Trophoblast cell (in vitro differentiated cells and primary cell): Measurements from ENCODE around the gene MRAP.

ENCODE experiments used
- DNase-seq, 2 donors: peaks; one replicate each; pipeline ENCODE4 v3.0.0-alpha.2; 2016
- H2AFZ ChIP-seq: 2 replicates; pipeline ENCODE4 v1.6.1; 2013; ENCODE audit warnings: low read length, moderate library complexity, mild to moderate bottlenecking; ENCODE audit not compliant: insufficient read depth, poor library complexity
- H2AK5ac ChIP-seq: 2 replicates; pipeline ENCODE4 v1.6.1; 2013; ENCODE audit warnings: mild to moderate bottlenecking, low read length
- H2BK120ac ChIP-seq: 2 replicates; pipeline ENCODE4 v1.6.1; 2013; ENCODE audit warnings: low read length, mild to moderate bottlenecking, moderate library complexity; ENCODE audit not compliant: insufficient read depth, poor library complexity
- H2BK12ac ChIP-seq: 2 replicates; pipeline ENCODE4 v1.6.1; 2013; ENCODE audit warnings: mild to moderate bottlenecking, low read length, moderate library complexity
- H2BK5ac ChIP-seq: 2 replicates; pipeline ENCODE4 v1.6.1; 2013; ENCODE audit warnings: low read length, low read depth, moderate library complexity, mild to moderate bottlenecking; ENCODE audit not compliant: poor library complexity
- H3K14ac ChIP-seq: 2 replicates; pipeline ENCODE4 v1.6.1; 2013; ENCODE audit warnings: mild to moderate bottlenecking, low read length
- H3K18ac ChIP-seq: 2 replicates; pipeline ENCODE4 v1.6.1; 2013; ENCODE audit warnings: mild to moderate bottlenecking, low read length
- H3K23ac ChIP-seq: 2 replicates; pipeline ENCODE4 v1.6.1; 2013; ENCODE audit warnings: low read length
- H3K27ac ChIP-seq: 2 replicates; pipeline ENCODE4 v1.5.1; 2013; ENCODE audit warnings: low read depth, mild to moderate bottlenecking, inconsistent platforms, low read length, moderate library complexity
- H3K27me3 ChIP-seq: 2 replicates; pipeline ENCODE4 v1.6.1; 2013; ENCODE audit warnings: inconsistent platforms, mild to moderate bottlenecking, low read length, moderate library complexity; ENCODE audit not compliant: insufficient read depth
- H3K36me3 ChIP-seq, 2 experiments: 1 replicate in 1 of 2; 2 replicates in 1 of 2; pipeline ENCODE4 v1.6.1; 2013; ENCODE audit warnings: low read length in 2 of 2, mild to moderate bottlenecking in 2 of 2, moderate library complexity in 1 of 2; ENCODE audit not compliant: insufficient read depth in 2 of 2, control insufficient read depth in 1 of 2
- H3K4ac ChIP-seq: 2 replicates; pipeline ENCODE4 v1.6.1; 2013; ENCODE audit warnings: low read depth, mild to moderate bottlenecking, low read length, moderate library complexity
- H3K4me1 ChIP-seq, 2 experiments: 1 replicate in 1 of 2; 2 replicates in 1 of 2; pipeline ENCODE4 v1.6.1; 2013; ENCODE audit warnings: low read length in 2 of 2, mild to moderate bottlenecking in 2 of 2, moderate library complexity in 1 of 2; ENCODE audit not compliant: insufficient read depth in 2 of 2, control insufficient read depth in 1 of 2
- H3K4me2 ChIP-seq: 2 replicates; pipeline ENCODE4 v1.6.1; 2013; ENCODE audit warnings: inconsistent platforms, mild to moderate bottlenecking, low read length, moderate library complexity
- H3K4me3 ChIP-seq: 2 replicates; pipeline ENCODE4 v1.5.1; 2013; ENCODE audit warnings: mild to moderate bottlenecking, low read depth, low read length, inconsistent platforms
- H3K79me1 ChIP-seq: one replicate; pipeline ENCODE4 v1.6.1; 2013; ENCODE audit warnings: low read length
- H3K79me2 ChIP-seq: 2 replicates; pipeline ENCODE4 v1.6.1; 2013; ENCODE audit warnings: low read length, mild to moderate bottlenecking; ENCODE audit not compliant: control insufficient read depth, insufficient read depth, poor library complexity
- H3K9ac ChIP-seq: 2 replicates; pipeline ENCODE4 v1.6.1; 2013; ENCODE audit warnings: mild to moderate bottlenecking, low read length
- H3K9me3 ChIP-seq: 2 replicates; pipeline ENCODE4 v1.6.1; 2013; ENCODE audit warnings: low read depth, mild to moderate bottlenecking, control low read depth, inconsistent platforms, low read length; ENCODE audit not compliant: insufficient read depth
- H4K12ac ChIP-seq: 2 replicates; pipeline ENCODE4 v1.6.1; 2013; ENCODE audit warnings: low read depth, mild to moderate bottlenecking, low read length, moderate library complexity
- H4K8ac ChIP-seq: 2 replicates; pipeline ENCODE4 v1.6.1; 2013; ENCODE audit warnings: low read depth, mild to moderate bottlenecking, low read length, moderate library complexity
- H4K91ac ChIP-seq: one replicate; pipeline ENCODE4 v1.6.1; 2013; ENCODE audit warnings: low read depth, mild to moderate bottlenecking, low read length, moderate library complexity
- WGBS: extraction: QIAGEN DNeasy Blood & Tissue Kit; methylation state at CpG from one replicate; pipeline ENCODE4 v1.1.7; 2013; ENCODE audit warnings: missing lambda C conversion rate; ENCODE audit not compliant: insufficient read length, insufficient coverage; ENCODE audit errors: extremely low coverage; 5-methylcytosine and 5-hydroxymethylcytosine counted together

The MRAP gene

GRCh38 chr21:32329776-32330175 is 31.1 kb downstream of the MRAP start:
- no peak overlapping the region for H3K18ac ChIP-seq
- H3K79me1 ChIP-seq = no peaks in the 10 kb centered on the region
- DNase-seq = peak in 1 of 2 donors; percentile 17
- H4K8ac ChIP-seq = no peak overlapping the region
- H4K12ac ChIP-seq = no peak overlapping the region
- no peak overlapping the region for H3K23ac ChIP-seq
- no peak overlapping the region for H2AK5ac ChIP-seq
- no peak overlapping the region for H4K91ac ChIP-seq
- no peak overlapping the region for H3K4ac ChIP-seq
- H3K14ac ChIP-seq = no peak overlapping the region
- H3K9me3 ChIP-seq = no peaks in the 10 kb centered on the region
- no peaks in the 10 kb centered on the region for H3K27me3 ChIP-seq
- no peaks in the 10 kb centered on the region for H3K79me2 ChIP-seq
- H3K36me3 ChIP-seq = peaks cover 25 to 31% of the 10 kb centered on the region in 2 experiments
- no peak overlapping the region for H2BK5ac ChIP-seq
- no peak overlapping the region for H2BK12ac ChIP-seq
- H2AFZ ChIP-seq = no peak overlapping the region
- no peak overlapping the region for H3K9ac ChIP-seq
- no peak overlapping the region for H3K27ac ChIP-seq
- no peak overlapping the region for H2BK120ac ChIP-seq
- H3K4me2 ChIP-seq = no peak overlapping the region
- H3K4me3 ChIP-seq = no peak overlapping the region
- no CpG with 5 or more reads among the region's 3 CpGs for WGBS
- H3K4me1 ChIP-seq = no peaks in the 10 kb centered on the region

GRCh38 chr21:32330784-32331311 is 32.2 kb downstream of the MRAP start:
- DNase-seq = no peak
- no CpG with 5 or more reads among the region's 4 CpGs for WGBS
- no peak overlapping the region for H4K8ac ChIP-seq
- H2BK5ac ChIP-seq = no peak overlapping the region
- no peak overlapping the region for H3K27ac ChIP-seq
- H3K23ac ChIP-seq = no peak overlapping the region
- no peaks in the 10 kb centered on the region for H3K9me3 ChIP-seq
- no peaks in the 10 kb centered on the region for H3K79me1 ChIP-seq
- H3K18ac ChIP-seq = no peak overlapping the region
- no peak overlapping the region for H3K9ac ChIP-seq
- no peak overlapping the region for H3K4me2 ChIP-seq
- no peak overlapping the region for H2AK5ac ChIP-seq
- H2AFZ ChIP-seq = no peak overlapping the region
- H2BK12ac ChIP-seq = no peak overlapping the region
- H4K91ac ChIP-seq = no peak overlapping the region
- H4K12ac ChIP-seq = no peak overlapping the region
- no peaks in the 10 kb centered on the region for H3K79me2 ChIP-seq
- no peaks in the 10 kb centered on the region for H3K4me1 ChIP-seq
- peaks cover 27 to 32% of the 10 kb centered on the region in 2 experiments for H3K36me3 ChIP-seq
- H3K4me3 ChIP-seq = peak overlapping the region; percentile 56
- H3K4ac ChIP-seq = no peak overlapping the region
- no peak overlapping the region for H2BK120ac ChIP-seq
- no peak overlapping the region for H3K14ac ChIP-seq
- no peaks in the 10 kb centered on the region for H3K27me3 ChIP-seq

GRCh38 chr21:32331444-32332305 is 33.0 kb downstream of the MRAP start:
- no CpG with 5 or more reads among the region's 9 CpGs for WGBS
- no peaks in the 10 kb centered on the region for H3K4me1 ChIP-seq
- H2AFZ ChIP-seq = no peak overlapping the region
- H3K27me3 ChIP-seq = no peaks in the 10 kb centered on the region
- no peak overlapping the region for H3K9ac ChIP-seq
- peak overlapping the region; percentile 40 for H3K18ac ChIP-seq
- H3K79me2 ChIP-seq = no peaks in the 10 kb centered on the region
- H3K4ac ChIP-seq = no peak overlapping the region
- H2BK12ac ChIP-seq = no peak overlapping the region
- no peak overlapping the region for H3K27ac ChIP-seq
- no peak overlapping the region for H4K91ac ChIP-seq
- no peak overlapping the region for H3K4me3 ChIP-seq
- no peak overlapping the region for H2BK120ac ChIP-seq
- no peak overlapping the region for H3K4me2 ChIP-seq
- H4K8ac ChIP-seq = no peak overlapping the region
- no peaks in the 10 kb centered on the region for H3K79me1 ChIP-seq
- no peak overlapping the region for H3K14ac ChIP-seq
- no peak overlapping the region for H4K12ac ChIP-seq
- H2BK5ac ChIP-seq = no peak overlapping the region
- H3K9me3 ChIP-seq = no peaks in the 10 kb centered on the region
- H3K36me3 ChIP-seq = peaks cover 30 to 37% of the 10 kb centered on the region in 2 experiments
- H3K23ac ChIP-seq = no peak overlapping the region
- DNase-seq = no peak
- H2AK5ac ChIP-seq = no peak overlapping the region

- H3K27me3 ChIP-seq = no peaks in the 10 kb centered on the region
- H3K14ac ChIP-seq = no peak overlapping the region
- H3K4me1 ChIP-seq = no peaks in the 10 kb centered on the region
- no peak overlapping the region for H2BK120ac ChIP-seq
- no peak overlapping the region for H3K9ac ChIP-seq
- H4K12ac ChIP-seq = no peak overlapping the region
- WGBS = no CpG with 5 or more reads among the region's 1 CpG
- no peak overlapping the region for H4K91ac ChIP-seq
- no peak overlapping the region for H3K4me2 ChIP-seq
- H2AK5ac ChIP-seq = no peak overlapping the region
- H2BK12ac ChIP-seq = no peak overlapping the region
- no peak overlapping the region for H3K27ac ChIP-seq
- H3K18ac ChIP-seq = no peak overlapping the region
- no peak overlapping the region for H2BK5ac ChIP-seq
- H2AFZ ChIP-seq = no peak overlapping the region
- no peak overlapping the region for H3K4me3 ChIP-seq
- no peaks in the 10 kb centered on the region for H3K9me3 ChIP-seq
- H3K23ac ChIP-seq = no peak overlapping the region
- H4K8ac ChIP-seq = no peak overlapping the region
- no peak overlapping the region for H3K4ac ChIP-seq
- DNase-seq = no peak
- H3K79me2 ChIP-seq = no peaks in the 10 kb centered on the region
- no peaks in the 10 kb centered on the region for H3K79me1 ChIP-seq
- peaks cover 36 to 44% of the 10 kb centered on the region in 2 experiments for H3K36me3 ChIP-seq
Measured at GRCh38 chr21:32332463-32332951, 33.9 kb downstream of the MRAP start.
